Left colon (tissue), 2 donors: Measurements from ENCODE around the gene INCA1. TPM values are rescaled to one million over a fixed set of nuclear protein-coding genes. Genes with fewer than 3 reads are reported as not detected.
A peak's percentile ranks its signal among the peaks of the same experiment; 100 is the strongest.

Source experiments
- ATAC-seq: fragments of 200-7000 bp; cut with Tn5 transposase; one replicate; pipeline ENCODE4 v1.9.1; 2020; ENCODE audit warnings: mild to moderate bottlenecking, moderate library complexity
- DNase-seq, 2 donors: peaks; one replicate each; pipeline ENCODE4 v3.0.0-alpha.2; 2020
- intact Hi-C, 2 donors: fragments of 100-400 bp; cut with DNase I in 1 of 2; cut with micrococcal nuclease in 1 of 2; formaldehyde crosslinking; loops; one replicate each; pipeline versions ENCODE4 v1.11.2 to v1.14.0; 2022; cut with DNase I, micrococcal nuclease
- total RNA-seq, 2 donors: library from RNA; stranded (reverse); fragmentation: NEBNext Ultra II Directional; extraction: Animal tissue kit (Norgen Biotek cat#: 25700); gene quantifications; one replicate each; pipeline ENCODE4 v1.2.1, GENCODE V29; 2021
- donor health status: DM: no; HTN: no; CAD: no.
- donor health status: DM: yes; HTN: yes; CAD: no.

The INCA1 gene
- total RNA-seq, 2 donors from 2014 or later: 1.9 TPM

DNA sequence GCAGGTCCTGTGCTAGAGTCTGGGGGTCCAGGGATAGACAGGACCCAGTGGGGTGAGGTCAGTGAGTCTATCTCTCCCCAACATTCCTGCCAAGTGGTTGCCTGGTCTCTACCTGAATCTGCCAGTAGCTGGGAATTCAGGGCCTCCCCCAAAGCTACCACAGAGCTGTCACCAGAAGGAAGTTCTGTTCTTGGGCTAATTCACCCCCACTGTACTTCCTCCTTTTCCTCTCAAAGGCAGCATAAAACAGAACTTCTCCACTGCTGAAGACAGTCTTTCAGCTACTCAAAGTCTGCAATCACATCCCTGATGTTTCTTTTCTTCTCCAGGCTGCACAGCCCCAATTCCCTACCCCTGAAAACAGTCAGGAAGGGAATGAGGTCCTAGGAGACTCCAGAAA, 18.6 kb downstream of the INCA1 start:
- no peak for DNase-seq
- no peak for ATAC-seq
- intact Hi-C loops: no loop called here

DNA sequence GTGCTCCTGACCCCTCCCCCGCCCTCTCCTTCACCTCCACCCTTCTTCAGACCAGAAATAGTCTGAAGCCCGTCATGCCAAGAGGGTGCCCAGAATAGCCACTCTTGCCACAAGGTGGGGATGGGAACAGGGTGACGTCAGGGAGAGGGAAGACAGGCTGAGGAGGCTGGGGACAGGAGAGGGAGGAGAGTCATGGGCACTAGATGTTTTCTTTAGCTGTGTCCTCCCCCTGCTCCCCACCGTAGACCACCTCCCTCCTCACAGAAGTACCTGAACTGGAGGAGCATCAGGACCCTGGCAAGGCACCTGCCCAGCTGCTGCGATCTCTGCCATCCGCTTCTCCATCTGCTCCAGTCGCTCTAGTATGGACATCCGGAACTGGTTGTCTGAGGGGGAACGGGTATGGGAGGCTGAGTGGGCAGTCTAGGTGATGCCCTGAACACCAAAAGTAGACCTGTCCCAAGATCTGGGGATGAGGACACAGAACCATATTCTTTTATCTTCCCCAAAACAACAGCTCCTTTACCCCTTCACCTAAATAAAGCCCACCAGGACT, 23.1 kb downstream of the INCA1 start:
- intact Hi-C loops: no loop called here

GRCh38 chr17:4973256-4974114, 23.8 kb downstream of the INCA1 start:
- DNase-seq: no peak
- ATAC-seq: no peak
- intact Hi-C loops: no loop called here

More for the DNA sequence above, 23.1 kb downstream of the INCA1 start:
- DNase-seq (no peak), ATAC-seq (no peak)

DNA sequence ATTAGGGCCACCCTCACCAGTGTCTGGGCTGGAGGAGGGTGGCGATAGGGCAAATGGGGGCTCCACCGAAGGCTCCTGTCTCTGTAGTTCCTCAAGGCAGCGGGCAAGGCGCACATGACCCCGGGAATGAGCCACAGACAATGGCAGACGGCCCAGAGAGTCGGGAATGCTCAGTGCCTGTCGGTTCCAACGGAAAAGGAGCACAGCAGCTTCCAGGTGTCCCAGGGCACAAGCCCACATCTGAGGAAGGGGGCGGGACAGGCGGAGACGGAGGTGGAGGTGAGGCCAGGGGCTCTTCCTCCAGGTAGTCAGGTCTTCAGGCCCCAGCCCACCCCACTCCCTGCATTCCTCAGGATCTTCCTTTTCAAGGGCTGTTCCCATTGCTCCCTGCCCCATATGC, 24.6 kb downstream of the INCA1 start:
- intact Hi-C loops: no loop called here
- ATAC-seq: no peak
- no peak for DNase-seq

GRCh38 chr17:4972322-4972721, 25.0 kb downstream of the INCA1 start:
- ATAC-seq: no peak
- intact Hi-C loops: no loop called here

GRCh38 chr17:4971826-4972225, 25.5 kb downstream of the INCA1 start:
- DNase-seq (no peak), ATAC-seq (no peak)
- intact Hi-C loops: no loop called here

More at GRCh38 chr17:4972322-4972721, 25.0 kb downstream of the INCA1 start:
- no peak for DNase-seq

DNA sequence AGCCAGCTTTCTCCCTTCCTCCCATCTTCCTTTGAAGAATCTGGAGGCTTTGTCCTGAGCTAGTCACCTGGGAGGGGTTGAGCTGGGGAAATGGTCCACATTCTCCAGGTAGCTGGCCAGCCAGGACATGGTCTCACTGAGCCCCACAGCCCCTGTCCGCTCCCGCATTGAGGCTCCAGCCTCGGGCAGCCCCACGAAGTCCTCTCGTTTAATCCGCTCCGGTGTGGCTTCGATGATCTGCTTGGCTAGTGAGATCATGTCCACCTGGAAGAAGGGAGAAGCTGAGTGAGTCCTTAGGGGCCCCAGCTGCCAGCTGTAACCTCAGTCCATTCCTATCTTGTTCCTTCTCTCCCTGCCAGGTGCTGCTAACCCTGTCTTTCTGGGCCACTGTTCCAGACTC, 27.0 kb downstream of the INCA1 start:
- DNase-seq (no peak), ATAC-seq (no peak)
- intact Hi-C loops: no loop called here

DNA sequence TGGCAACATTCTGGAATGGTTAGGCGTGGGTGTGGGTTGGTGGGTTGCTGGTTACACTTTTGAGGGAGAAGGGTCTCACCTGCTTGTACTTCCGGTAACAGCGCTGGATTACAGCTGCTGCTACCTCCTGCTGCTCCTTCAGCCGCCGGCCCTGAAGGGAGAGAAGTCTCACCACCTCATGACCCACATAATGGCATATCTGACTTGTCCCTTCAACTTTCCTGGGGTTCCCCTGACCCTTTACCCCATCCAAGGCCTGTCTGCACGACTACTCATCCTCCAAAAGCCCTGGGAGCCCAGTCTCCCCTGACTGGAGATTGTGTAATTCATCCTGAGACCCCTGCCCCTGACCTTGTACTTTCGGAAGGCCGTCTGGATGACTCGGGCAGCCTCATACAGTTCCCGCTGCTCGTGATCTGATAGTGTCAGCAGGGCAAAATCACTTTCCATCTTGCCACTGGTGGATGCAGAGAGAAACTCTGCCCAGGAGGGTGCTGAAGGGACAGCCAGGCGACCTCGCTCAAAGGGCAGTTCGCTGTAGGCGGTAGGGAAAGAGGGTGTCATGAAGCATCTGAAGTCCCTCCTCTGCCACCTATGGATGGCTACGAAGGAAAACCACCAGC, 27.7 kb downstream of the INCA1 start:
- intact Hi-C loops: no loop called here
- DNase-seq (no peak), ATAC-seq (no peak)

GRCh38 chr17:4969047-4969550, 28.2 kb downstream of the INCA1 start:
- intact Hi-C loops: no loop called here
- DNase-seq: no peak

DNA sequence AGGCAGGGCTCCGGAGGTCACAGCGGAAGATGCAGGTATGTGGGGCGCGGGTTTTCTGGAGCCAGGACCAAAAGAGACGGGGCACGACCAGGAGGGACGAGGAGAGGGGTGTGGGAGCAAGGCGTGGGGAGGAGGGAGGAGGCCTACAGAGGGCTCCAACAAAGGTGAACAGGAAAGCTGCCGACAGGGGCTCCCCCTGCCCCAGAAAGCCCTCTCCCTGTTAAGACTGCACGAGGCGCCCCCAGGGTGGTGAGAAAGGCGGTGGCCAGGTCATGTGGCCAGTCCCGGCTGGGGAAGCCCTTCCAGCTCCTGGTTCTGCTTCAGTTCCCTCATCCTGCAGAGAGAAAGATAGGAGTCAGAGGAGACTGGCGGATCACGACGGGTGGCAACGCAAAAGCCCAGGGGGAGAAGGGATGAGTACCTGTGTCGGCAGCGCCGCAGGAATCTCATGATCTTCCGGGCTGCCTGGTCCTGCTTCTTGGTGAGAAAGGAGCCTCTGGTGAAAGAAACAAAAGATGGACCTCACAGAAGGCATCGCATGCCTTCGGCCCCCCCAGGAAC, 28.8 kb downstream of the INCA1 start:
- ATAC-seq: no peak
- intact Hi-C loops: no loop called here
- no peak for DNase-seq

More at GRCh38 chr17:4969047-4969550, 28.2 kb downstream of the INCA1 start:
- no peak for ATAC-seq

DNA sequence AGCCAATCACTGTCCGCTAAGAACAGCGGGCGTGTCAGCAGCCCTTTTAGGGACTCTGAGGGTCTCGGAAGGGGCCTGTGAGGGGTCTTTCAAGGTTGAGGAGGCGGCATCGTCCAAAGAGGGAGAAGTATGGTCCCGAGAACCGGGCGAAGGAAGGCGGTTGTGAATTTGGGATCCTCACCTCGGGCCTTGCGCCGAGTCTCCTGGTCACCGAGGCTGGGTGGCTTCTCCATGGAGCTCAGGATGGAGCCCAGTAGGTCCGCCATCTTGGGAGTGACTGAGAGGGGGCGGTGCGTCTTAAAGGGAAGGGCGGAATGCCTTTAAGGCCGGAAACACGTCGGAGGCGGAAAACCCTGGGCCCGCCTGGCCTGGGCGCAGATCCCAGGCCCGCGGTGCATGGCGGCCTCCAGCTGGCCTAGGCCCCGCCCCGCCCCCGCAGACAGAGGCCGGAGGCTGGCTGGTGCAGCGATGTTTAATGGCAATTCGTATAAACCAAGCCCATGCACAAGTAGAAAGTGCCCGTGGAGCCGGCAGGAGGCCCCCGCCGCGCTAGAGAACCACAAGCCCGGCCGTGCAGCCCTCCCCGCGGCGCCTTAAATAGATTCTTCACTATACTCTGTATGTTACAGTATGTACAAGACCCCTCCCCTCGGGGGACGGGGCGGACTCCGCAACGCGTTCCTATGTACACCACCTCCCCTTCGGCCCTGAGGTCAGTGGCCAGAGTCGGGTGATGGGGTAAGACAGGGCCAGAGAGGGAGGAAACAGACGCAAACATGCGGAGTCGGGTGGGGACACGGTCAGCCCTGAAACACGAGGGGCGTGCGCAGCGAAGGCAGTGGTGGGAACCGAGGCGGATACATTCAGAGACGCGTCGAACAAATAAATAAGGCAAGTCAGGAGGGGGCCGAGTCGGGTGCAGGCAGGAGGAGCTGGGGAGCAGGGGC, 29.5 kb downstream of the INCA1 start, which contains the start of gene SPAG7:
TSS of gene SPAG7 (minus strand) at position 279 of the 947 bp plus-strand sequence. CDS start at position 266, 13 bp downstream.
- intact Hi-C loops: no loop called here
- peak; percentile 92 to 95 for DNase-seq
- ATAC-seq: peak; percentile 74

GRCh38 chr17:4966844-4967538, 30.3 kb downstream of the INCA1 start:
- DNase-seq (peak; percentile 94 to 100), ATAC-seq (peak; percentile 79)
- intact Hi-C loops: no loop called here

GRCh38 chr17:4965311-4965986, 31.9 kb downstream of the INCA1 start:
- intact Hi-C loops: no loop called here
- ATAC-seq: no peak
- no peak for DNase-seq

DNA sequence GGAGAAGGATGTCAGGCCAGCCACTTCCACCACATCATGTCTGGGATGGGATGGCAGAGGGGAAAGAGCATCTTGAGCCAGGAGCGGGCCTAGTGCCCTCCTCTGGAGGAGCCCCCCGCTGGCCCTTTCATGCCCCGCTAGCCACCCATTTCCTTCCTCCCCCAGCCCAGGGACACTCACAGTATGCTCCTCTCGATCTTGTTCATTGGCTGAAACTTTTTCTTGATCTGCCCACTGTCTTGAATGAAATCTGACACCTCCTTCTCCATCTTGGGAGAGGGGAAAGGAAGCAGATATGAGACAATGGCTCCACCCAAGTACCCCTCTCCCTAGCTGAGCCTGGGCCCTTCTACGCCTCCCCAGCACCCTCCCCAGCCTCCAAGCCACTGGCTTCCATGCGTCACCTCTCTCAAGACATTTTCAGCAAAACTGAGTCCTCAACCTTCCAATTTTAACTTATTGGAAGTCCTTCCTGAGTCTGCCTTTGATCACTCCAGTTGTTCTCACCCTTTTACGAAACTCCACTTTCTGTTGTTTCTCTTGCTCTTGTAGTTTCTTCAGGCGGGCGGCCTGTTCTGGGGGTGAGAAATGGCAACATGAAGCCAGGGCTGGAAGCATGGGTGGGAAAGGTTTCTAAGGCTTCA, 36.9 kb downstream of the INCA1 start:
- intact Hi-C loops: no loop called here
- ATAC-seq (no peak), DNase-seq (no peak)

- DNase-seq: no peak
- peak; percentile 79 for ATAC-seq
- intact Hi-C loops: no loop called here
Measured at GRCh38 chr17:4959261-4959965, 37.9 kb downstream of the INCA1 start.

DNA sequence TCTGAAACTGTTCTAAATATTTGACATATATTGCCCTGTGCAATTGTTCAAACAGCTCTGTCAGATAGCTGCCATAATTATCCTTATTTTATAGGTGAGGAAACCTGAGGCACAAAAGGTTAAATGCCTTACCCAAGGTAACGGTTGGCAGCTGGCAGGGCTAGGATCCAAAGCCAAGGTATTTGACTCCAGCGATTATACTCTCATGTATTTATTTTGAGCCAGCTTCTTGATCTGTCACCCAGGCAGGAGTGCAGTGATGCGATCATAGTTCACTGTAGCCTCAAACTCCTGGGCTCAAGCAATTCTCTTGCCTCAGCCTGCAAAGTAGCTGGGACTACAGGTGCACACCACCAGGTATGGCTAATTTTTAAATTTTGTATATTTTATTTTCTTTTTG, 39.2 kb downstream of the INCA1 start:
- DNase-seq (no peak), ATAC-seq (peak; percentile 33)

More for the DNA sequence above, 39.2 kb downstream of the INCA1 start:
- intact Hi-C loops: no loop called here
